22Rv1 (cell line): ENCODE measurements around the gene MYO1D.

ENCODE experiments used
- CTCF ChIP-seq: fragments of 450-650 bp; IDR thresholded peaks from 2 replicates; pipeline ENCODE4 v1.5.1; 2017; ENCODE audit warnings: mild to moderate bottlenecking
- ZFX ChIP-seq: fragments of 450-650 bp; IDR thresholded peaks from 2 replicates; pipeline ENCODE4 v1.6.1; 2017; ENCODE audit warnings: antibody characterized with exemption, borderline replicate concordance

DNA sequence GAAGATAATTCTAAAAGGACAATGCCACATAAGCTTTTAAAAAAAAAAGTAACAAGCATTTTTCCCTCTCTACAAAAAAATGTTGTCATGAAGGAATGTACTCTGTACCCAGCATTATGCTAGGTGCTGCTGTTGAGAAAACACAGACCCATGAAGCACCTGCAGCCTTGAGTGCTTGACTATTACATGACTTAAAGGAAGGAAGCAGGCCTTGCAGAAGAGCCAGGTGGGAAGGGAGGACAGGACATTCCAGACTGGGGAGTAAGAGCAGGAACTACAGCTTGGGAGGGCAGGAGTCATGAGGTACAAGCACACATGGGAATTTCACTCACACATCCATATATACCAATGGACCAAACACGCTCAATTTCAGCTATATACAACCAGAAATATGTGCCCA is 3.8 kb downstream of the MYO1D start:
- TF ChIP-seq CTCF (no peak), ZFX (no peak)
